ENCODE results near the gene PSMB11.

Gene PSMB11

DNA sequence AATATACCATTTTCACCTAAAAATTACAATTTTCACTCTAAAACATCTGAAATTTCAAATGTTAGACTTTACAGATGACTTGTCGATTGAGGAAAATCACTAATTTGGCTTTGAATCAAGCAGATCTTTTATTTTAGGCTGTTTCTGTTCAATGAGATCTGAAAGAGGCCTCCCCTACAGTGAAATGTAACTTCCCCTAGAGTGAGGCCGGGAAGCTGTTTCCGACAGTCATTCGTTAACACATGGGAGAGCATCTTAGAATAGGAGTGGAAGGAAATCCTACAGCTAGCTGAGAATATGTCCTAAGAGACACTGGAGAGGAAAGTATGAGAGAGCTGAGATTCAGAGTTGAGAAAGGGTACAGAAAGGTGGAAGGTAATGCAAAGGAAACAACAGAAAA lies 26.4 kb upstream of the PSMB11 start:
- no peak for DNase-seq

DNA sequence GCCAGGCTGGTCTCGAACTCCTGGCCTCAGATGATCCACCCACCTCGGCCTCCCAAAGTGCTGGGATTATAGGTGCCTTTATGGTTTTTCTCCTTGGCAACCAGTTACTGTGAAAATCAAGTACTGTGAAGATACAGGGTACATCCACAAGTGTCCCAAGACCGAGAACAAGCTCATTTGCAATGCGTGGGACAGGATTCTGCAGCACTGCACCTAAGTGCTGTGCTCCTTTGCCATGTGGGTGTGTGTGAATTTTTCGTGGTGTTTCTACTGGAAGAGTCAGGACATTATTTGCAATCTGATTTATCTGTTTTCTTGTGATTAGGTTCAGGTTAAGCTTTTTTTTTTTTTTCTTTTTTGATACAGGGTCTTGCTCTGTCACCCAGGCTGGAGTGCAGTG lies 24.9 kb upstream of the PSMB11 start:
- no peak for DNase-seq

DNA sequence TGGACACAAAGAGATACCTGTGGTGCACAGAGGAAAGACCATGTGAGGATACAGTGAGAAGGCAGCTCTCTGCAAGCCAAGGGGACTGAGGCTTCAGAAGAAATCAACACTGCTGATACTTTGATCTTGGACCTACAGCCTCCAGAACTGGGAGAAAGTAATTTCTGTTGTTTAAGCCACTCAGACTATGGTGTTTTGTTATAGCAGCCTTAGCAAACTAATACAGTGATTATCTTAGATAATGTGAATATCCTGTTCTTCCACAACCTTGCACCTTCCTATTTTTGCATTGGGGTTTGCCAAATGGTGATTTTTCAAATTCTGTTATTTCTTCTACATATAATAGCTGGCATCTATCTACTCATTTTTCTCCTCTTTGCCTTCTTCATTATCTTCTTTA lies 23.9 kb upstream of the PSMB11 start:
- DNase-seq = no peak

DNA sequence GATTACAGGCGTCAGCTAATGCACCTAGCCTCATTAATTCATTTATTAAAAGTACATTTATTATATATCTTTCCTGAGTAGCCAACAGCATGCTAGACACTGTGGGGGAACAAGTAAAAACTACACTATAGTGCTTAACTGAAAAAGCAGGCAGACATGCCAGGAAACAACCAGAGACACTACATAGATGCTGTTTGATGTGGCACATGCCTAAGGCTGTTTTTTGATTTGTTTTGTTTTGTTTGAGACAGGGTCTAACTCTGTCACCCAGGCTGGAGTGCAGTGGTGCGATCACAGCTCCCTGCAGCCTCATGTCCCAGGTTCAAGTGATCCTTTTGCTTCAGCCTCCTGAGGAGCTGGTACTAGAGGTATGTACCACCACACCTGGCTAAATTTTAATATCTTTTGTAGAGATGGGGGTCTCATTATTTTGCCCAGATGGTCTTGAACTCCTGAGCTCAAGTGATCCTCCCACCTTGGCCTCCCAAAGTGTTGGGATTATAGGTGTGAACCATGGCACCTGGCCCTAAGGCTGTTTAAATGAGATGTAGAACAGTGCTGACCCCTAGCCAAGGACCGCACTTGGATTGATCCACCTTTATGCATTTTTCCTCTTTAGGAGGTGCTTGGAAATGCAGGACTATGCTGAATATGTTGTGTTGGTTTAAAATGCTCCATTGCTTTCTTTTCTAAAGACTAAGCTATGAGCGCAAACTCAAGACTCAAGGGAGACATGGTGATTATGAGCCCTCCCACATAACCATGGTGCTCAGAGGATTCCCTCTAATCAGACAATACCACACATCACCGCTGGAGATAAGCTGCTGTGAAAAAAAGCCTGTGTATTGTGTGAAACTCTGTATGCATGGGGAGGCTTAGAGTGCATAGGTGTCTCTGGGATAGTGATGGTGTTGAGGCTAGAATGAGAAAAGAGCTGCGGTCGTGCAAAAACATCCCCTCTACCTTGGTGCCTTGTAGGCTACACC lies 21.6 kb upstream of the PSMB11 start:
- DNase-seq = no peak

DNA sequence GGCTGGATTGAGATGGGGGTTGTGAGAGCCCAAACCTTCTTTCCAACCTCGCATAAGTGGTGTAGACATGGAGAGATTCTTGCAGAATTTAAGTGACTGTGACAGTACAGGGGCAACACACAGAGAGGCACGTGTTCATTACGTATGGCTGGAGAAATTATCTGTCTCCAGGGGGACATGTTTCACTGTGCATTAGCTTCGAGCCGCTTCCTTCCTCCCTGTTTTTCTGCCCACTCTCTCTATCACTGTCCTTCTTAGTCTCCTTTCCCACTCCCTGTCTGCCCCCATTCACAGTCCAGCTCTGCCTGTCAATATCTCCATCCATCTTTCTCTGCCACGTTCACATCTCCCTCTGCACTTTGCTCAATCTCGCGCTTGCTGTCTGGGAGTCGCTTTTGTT lies 20.6 kb upstream of the PSMB11 start:
- DNase-seq = no peak

DNA sequence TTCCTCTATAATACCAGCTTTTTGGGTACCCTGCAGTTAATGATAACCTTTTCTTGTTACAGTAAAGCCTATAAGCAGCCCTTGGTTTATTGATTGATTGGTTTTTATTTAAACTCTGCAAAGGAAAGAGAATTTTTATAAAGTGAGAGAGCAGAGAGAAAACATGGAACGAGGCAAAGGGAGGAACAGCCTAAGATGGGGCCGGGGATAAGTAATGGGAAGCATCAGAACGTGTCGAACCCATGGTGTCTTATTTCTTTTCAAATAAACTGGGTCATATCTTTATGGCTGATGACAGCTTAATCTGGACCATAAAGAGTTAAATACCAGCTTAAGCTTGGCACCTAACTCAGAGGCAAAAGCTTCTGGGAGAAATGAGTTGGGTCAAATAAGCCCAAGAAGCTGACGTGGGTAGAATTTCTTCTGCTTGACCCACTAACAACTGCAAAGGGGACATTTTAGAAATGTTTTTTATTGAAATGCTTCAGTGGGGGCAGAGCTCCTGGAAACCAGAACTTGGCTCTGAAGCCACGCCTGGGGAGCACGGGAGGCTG lies 20.0 kb upstream of the PSMB11 start:
- no peak for DNase-seq

DNA sequence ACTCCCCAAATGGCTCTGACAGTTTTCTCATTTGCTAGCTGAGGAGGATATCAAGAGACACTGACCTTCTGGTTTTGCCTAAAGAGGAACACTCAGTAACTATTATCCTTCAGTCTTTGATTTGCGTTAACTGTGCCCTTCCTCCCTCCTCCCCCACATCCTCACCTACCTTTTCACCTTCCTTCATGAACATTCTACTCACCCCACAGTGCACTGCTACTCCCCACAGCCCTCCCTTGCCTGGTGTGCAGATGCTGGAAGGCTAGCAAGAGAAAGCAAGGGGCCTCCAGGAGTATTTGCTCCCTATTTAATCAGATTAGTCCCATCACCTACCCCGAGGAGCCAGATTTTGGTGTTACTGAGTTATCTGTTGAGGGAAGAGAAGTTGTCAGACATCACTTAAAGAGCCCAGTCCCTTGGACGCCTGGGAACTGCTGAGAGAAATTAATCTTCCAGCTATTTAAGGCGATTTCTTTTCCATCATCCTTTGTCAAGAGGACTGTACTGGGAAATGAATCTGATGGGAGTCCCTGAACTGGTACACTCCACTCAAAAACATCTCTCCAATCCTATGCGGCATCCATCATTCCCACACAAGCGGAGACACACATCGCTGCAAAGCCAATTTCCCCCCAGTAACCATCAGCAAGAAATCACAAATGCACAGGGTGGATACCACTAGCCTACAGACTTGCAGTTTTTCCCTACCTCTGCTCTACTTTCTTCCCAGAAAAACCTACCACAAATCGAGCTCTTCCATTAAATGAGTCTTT lies 18.8 kb upstream of the PSMB11 start:
- DNase-seq = no peak

DNA sequence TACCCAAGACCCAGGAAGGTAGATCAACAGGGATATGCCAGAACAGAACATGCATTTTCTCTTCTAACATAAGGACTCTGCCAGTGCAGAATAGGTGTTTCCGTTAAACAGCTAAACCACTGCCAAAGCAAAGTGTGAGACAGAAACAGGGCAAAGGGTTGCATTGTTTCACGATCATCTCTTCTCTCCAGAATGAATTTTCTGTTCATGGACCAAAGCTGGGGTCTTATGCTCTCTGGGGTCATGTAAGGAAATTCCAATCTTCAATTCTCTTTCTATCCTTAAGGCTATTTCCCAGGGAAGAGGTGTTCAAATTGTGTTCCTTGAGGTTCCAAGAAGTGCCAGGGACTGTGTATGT lies 18.2 kb upstream of the PSMB11 start:
- DNase-seq = no peak

DNA sequence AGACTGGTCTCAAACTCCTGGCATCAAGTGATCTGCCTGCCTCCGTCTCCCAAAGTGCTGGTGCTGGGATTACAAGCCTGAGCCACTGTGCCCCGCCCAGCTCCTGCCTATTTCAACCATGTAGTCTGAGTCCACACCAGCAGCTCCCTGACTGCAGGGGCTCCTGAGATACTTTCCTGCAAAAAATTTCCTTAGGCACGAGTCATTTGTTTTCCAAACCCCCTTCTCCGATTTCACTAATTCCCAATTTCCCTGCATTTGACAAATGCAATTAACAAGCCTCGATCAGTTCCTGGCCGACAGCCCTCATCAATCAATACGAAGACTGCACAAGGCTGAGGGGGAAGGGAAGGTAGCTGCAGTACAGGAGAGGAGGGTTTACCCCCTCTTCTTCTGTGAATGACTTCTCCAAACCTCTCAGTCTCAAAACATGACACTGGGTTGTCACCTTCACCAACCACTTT lies 17.4 kb upstream of the PSMB11 start:
- no peak for DNase-seq

DNA sequence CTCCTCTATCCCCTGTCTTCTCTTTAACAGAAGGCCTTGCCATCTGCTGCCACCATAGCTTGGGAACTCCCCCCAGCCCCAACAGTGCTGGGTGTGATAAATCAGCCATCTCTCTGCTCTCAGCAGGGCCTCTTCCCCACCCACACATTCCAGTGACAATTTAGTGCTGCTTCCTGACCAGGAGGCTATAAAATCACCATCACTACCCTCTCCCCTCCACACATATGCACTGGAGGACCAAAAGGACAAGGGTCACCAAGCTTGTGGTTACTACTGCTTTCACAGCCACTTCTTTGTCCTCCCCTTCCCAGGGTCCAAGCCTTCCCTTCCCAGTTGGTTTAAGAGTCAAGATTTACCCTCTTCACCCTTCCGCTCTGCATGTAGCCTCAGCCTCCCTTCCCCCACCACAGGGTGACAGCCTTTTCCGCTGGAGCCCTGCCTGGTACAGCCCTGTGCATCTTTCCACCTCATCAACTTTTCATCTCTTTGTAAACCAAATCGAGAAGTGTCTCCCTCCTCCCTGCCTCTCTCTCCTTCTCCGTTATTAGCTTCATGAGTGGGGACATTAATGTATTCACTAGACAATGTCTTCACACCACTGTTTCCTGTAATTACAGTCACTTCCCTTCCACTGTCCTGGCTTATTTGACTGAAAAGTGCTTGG lies 16.7 kb upstream of the PSMB11 start:
- peak in 1 of 2 donors; percentile 22 for DNase-seq

DNA sequence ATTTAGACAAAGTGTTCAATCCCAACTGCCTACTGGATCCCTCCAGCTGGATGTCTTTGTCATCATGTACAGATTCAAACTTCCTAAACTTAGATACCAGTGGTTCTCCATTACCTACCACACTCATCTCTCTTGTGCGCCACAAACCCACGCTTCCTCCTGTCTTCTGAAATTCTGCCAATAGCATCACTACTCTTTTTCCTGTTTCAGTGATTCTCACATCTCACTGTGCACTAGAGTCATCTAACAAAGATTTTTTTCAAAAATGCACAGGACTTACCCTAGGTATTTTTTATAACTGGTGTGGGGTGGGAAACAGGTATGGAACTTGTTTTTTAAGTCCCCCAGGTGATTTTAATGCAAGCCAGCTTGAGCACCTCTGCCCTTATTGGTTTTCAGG lies 13.2 kb upstream of the PSMB11 start:
- DNase-seq = no peak

DNA sequence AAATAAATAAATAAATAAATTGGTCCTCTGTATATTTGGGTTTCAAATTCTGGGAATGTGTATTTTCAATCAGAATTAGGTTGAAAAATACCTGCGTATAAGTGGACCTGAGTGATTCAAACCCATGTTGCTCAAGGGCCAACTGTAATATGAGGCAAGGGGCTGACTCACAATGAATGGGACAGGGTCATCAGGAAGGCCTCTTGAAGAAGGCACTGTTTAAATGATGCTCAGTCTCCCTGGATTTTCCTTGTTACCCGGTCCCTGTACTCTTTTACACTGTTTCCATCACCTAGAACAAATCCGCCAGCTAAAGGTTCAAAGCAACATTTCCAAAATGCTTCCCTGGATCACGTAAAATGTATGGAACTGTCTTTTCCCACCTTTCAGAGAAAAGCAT lies 11.1 kb upstream of the PSMB11 start:
- DNase-seq = no peak

DNA sequence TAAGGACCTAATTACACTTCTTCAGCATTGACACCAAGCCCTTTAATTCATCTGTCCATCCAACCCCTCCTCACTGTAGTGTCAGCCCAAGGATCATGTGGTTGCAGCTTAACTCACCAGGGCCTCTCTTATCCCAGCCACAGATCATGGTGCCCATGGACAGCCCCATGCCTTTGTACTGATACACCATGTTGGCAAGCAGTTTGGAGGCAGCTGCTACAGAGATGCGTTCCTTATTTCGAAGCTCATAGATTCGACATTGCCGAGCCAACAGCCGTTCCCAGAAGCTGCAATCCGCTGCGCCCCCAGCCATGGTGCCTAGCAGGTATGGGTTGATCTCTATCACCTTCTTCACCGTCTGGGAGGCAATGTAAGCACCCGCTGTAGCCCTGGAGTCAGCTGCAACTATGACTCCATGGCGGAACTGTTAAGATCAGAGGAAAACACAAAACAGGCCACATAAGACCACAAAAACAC lies 8.7 kb upstream of the PSMB11 start:
- no peak for DNase-seq

DNA sequence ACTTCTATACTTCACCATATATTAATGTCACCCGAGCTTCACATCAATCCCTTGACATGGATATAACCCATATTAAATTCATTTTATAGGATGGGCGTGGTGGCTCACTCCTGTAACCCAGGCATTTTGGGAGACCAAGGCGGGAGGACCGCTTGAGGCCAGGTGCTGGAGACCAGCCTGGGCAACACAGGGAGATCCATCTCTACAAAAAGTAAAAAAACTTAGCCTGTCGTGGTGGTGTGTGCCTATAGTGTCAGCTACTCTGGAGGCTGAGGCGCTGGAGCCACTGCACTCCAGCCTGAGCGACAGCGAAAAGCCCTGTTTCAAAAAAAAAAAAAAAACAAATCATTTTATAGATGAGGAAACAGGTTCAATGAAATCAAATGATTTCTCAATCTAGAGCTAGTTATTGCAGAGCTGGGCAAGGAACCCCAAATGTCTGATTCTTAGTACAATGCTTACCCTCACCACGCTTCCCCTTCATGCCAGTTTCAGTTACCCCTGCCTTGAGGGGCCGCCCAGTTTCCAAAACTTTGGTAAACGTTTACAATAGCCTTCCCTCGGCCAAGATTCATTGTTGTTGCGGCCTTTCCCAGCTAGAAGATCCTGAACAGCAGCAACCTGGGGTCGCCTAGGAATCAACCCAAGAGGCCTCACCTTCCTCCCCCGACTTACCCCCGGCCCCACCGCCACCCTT lies 8.1 kb upstream of the PSMB11 start:
- DNase-seq = no peak

DNA sequence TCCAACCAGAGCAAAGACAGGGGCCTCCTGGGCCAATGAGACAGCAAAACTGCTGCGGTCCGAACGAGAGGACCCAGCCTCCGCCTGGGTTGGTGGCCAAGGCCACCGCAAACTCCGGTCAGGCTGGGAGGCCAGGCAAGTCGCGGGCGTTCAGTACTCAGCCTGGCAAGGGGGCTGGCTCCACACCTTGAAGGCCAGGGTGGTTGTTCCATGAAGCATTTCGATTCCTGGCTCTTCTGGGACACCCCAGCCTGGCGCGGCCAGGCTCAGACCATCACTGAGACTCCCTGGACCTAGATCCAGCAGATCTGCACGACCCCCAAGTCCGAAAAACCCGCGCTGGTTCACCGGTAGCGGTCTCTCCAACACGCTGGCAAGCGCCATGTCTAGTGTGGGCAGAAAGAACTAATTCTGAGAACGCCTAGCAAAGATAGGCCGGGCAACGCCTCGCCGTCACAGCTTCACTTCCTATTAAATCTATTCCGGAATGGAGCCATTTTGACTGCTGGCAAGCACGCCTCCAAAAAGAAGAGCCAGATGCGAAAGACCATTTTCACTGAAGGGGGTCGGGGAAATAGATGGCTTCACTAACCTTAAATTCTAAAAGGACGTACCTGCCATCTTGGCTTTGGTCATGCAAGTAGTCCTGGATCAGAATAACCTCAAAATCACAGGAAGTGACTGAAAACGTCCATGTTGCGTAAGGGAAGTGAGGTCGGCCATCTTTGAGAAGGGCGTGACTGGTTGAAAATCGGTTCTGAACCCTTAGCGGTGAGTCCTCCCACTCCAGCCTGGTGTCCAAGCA lies 7.3 kb upstream of the PSMB11 start, which contains the start of gene PSMB5:
PSMB5 (minus strand) TSS at position 403 of the 805 bp plus-strand sequence; CDS start at position 384, 19 bp downstream.
- peak; percentile 72 to 74 for DNase-seq

DNA sequence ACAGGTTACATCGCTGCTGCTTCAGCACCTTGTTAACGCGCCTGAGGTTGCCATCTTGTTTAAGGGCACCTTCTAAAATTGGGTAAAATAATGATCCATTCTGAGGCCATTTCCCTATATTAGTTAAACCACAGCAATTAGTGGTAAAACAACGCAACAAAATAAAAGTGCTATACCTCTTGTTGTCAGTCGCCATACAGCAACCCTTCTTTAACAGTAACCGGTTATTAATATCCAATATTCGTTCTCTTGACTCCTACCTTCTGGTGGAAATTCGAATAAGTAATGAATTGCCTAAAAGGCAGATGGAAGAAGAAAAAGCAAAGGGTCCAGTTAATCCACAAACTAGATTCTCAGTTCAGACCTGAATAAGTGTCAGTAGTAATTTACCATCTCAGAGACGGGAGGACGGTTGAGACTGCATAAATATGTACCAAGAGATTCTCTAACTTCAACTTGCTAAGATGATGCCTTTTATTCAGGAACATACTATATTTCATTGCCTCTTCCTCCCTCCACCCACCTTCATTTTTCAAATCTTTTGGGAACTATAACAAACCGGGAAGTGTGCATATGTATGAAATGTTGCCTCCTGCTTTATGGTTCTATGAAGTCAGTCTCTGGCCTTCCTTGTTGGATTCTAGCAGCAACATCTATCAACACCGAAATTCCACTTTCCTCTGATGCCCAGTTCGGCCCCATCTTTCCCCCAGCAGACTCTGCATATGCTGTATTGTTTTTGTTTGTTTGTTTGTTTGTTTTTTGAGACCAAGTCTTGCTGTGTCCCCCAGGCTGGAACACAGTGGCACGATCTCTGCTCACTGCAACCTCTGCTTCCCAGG lies 6.5 kb upstream of the PSMB11 start:
- no peak for DNase-seq

DNA sequence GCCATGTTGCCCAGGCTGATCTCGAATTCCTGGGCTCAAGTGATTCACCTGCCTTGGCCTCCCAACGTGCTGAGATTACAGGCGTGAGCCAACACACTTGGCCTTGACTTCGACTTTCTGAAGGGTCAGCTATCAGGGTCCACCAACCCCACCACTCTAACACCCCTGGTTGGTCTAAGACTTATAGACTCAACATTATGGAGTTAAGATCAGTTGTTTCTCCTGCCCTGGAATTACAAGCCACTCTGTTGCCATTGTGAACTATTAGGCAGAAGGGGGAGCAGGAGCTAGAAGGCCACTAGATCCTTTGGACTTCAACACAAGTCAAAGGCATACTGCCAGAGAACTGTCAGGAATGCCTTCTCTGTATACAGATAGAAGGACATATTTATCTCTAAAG lies 1.9 kb upstream of the PSMB11 start:
- DNase-seq = no peak

DNA sequence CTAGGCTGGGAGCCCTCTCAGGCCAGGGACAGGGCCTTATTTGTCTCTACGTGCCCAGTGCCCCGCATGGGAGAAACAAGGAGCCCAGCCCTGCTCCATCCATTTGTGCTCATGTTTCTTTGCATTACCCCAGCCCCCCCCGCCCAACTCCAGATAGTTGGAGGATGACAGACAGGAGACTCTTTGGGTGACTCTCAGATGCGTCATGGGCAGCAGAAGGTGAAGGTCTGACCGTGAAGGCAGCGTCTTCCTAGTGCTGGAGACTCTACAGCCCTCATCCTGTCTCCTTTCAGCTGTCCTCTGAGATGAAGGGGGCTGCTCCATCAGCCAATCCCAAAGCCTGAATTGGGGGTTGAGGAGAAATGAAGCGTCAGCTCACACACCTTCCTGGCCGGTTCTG lies 283 bp upstream of the PSMB11 start:
- no peak for DNase-seq

DNA sequence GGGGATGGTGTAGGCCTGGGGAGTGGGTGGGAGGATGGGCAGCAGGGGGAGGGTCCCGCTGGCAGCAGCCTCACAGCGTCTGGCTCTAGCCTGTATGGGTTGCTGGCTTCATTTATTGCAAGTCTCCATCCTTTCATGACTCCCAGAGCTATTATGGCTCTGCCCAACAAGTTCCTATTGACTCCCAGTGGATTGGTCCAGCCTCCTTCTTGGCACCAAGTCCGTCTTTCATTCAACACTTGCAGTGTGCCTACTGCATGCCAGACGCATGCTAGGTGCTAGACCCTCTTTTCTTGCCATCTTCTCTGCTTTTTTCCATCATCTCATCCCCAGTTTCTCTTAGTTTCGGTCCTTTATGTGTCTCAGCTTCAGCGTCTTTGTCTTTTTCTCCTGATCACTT lies 1.1 kb downstream of the PSMB11 start:
- DNase-seq = no peak

DNA sequence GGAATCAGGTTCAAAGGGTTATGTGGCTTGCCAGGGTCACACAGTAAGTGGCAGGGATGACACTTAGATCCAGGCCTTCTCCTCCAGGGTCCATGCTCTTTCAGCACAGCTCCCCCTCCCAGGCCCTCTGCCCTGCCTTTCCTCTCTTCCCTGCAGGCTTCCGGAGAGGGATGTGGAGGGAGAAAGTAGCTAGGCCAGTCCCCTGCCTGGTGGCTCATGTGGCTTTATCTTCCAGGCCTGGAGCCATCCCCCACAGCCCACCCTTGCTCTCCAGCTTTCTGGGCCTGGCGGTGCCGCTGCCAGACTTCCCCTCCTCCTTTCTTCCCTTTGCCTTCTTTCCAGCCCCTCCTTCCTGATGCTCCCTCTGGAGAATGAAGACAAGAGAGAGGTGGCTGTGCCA lies 1.7 kb downstream of the PSMB11 start:
- DNase-seq = no peak

Measured in stimulated activated CD4-positive, alpha-beta T cell treated with anti-CD3 and anti-CD28 coated beads, Interleukin-2, amount 100 ng/mL, for 48 hours (primary cell).